SK-N-SH treated with all-trans-retinoic acid at 6 μM for 48 hours (cell line): ENCODE data around the gene TBC1D9.

Experiments used
- ATAC-seq: fragments of 200-7000 bp; cut with Tn5 transposase; 3 replicates; pipeline ENCODE4 v1.9.1; 2020; ENCODE audit warnings: mild to moderate bottlenecking, moderate library complexity
- BACH2 ChIP-seq: fragments of 250-450 bp; sonication (Bioruptor Pico); IDR thresholded peaks from 2 replicates; pipeline ENCODE4 v1.9.0; 2021; ENCODE audit warnings: mild to moderate bottlenecking, borderline replicate concordance
- CSDC2 ChIP-seq: fragments of 250-450 bp; sonication (Bioruptor Pico); IDR thresholded peaks from 2 replicates; pipeline ENCODE4 v1.5.0; 2020; ENCODE audit warnings: mild to moderate bottlenecking, moderate library complexity
- ESRRG ChIP-seq: fragments of 250-450 bp; sonication (Bioruptor Pico); IDR thresholded peaks from 2 replicates; pipeline ENCODE4 v1.6.1; 2021; ENCODE audit warnings: mild to moderate bottlenecking
- ISL1 ChIP-seq: fragments of 250-450 bp; sonication (Bioruptor Pico); IDR thresholded peaks from 2 replicates; pipeline ENCODE4 v2.1.2; 2022; ENCODE audit warnings: mild to moderate bottlenecking, moderate library complexity
- OSR1 ChIP-seq: fragments of 250-450 bp; sonication (Bioruptor Pico); IDR thresholded peaks from 2 replicates; pipeline ENCODE4 v1.8.0; 2022; ENCODE audit warnings: moderate library complexity, mild to moderate bottlenecking, inconsistent platforms
- PPARA ChIP-seq: fragments of 250-450 bp; sonication (Bioruptor Pico); IDR thresholded peaks from 2 replicates; pipeline ENCODE4 v1.5.0; 2020; ENCODE audit warnings: mild to moderate bottlenecking, borderline replicate concordance
- SNAI2 ChIP-seq: fragments of 250-450 bp; sonication (Bioruptor Pico); IDR thresholded peaks from 2 replicates; pipeline ENCODE4 v1.5.0; 2020; ENCODE audit warnings: mild to moderate bottlenecking, moderate library complexity
- TCF4 ChIP-seq: fragments of 250-450 bp; sonication (Bioruptor Pico); IDR thresholded peaks from 2 replicates; pipeline ENCODE4 v1.8.0; 2021; ENCODE audit warnings: mild to moderate bottlenecking, moderate library complexity, borderline replicate concordance
- TOX ChIP-seq: fragments of 250-450 bp; sonication (Bioruptor Pico); IDR thresholded peaks from 2 replicates; pipeline ENCODE4 v1.8.0; 2021; ENCODE audit warnings: mild to moderate bottlenecking, moderate library complexity, borderline replicate concordance
- ZNF565 ChIP-seq: fragments of 450-650 bp; formaldehyde crosslinking; conservative IDR thresholded peaks from 2 replicates; pipeline ENCODE4 v1.5.0; 2020; ENCODE audit warnings: low read depth, mild to moderate bottlenecking, moderate library complexity
- ZNF70 ChIP-seq: fragments of 450-650 bp; formaldehyde crosslinking; IDR thresholded peaks from 2 replicates; pipeline ENCODE4 v1.5.0; 2020; ENCODE audit warnings: mild to moderate bottlenecking, moderate library complexity
- TF ChIP-seq, protein P1 (sequence below): fragments of 250-450 bp; sonication (Bioruptor Pico); IDR thresholded peaks from 2 replicates; pipeline ENCODE4 v1.8.0; 2020; ENCODE audit warnings: mild to moderate bottlenecking, moderate library complexity, borderline replicate concordance
- TF ChIP-seq, protein P2 (sequence below): fragments of 250-450 bp; sonication (Bioruptor Pico); IDR thresholded peaks from 2 replicates; pipeline ENCODE4 v1.5.1; 2021; ENCODE audit warnings: mild to moderate bottlenecking, moderate library complexity
- TF ChIP-seq, protein P3 (sequence below): fragments of 250-450 bp; sonication (Bioruptor Pico); IDR thresholded peaks from 2 replicates; pipeline ENCODE4 v1.8.0; 2021; ENCODE audit warnings: low read depth, mild to moderate bottlenecking, moderate library complexity, borderline replicate concordance
- TF ChIP-seq, protein P4 (sequence below): fragments of 250-450 bp; sonication (Bioruptor Pico); IDR thresholded peaks from 2 replicates; pipeline ENCODE4 v1.5.0; 2020; ENCODE audit warnings: mild to moderate bottlenecking, moderate library complexity

TBC1D9 gene

DNA sequence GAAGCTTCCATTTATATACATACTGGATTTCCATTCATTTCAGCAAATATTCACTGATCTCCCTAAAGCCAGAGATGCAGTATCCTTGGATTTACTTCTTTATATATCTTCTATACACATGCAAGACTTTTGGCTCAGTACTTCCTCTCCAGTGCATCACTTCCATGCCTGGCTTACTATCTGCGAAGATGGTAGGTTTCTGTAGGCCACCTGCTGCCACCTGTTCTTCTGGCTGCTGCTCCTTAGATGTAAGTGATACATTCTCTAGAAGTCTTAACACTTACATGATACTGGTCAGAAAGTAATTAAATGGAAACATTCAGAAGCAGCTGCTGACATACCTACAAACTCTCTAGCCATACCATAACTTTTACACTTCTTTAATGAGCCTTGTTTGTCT, 48.9 kb downstream of the TBC1D9 start (continued):
- TF ChIP-seq, protein P1, sequence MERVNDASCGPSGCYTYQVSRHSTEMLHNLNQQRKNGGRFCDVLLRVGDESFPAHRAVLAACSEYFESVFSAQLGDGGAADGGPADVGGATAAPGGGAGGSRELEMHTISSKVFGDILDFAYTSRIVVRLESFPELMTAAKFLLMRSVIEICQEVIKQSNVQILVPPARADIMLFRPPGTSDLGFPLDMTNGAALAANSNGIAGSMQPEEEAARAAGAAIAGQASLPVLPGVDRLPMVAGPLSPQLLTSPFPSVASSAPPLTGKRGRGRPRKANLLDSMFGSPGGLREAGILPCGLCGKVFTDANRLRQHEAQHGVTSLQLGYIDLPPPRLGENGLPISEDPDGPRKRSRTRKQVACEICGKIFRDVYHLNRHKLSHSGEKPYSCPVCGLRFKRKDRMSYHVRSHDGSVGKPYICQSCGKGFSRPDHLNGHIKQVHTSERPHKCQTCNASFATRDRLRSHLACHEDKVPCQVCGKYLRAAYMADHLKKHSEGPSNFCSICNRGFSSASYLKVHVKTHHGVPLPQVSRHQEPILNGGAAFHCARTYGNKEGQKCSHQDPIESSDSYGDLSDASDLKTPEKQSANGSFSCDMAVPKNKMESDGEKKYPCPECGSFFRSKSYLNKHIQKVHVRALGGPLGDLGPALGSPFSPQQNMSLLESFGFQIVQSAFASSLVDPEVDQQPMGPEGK, result no peak
- TF ChIP-seq ZNF70 (CRISPR knock-in tag), result no peak
- TF ChIP-seq TCF4 (CRISPR knock-in tag), result no peak
- TF ChIP-seq, protein P2, sequence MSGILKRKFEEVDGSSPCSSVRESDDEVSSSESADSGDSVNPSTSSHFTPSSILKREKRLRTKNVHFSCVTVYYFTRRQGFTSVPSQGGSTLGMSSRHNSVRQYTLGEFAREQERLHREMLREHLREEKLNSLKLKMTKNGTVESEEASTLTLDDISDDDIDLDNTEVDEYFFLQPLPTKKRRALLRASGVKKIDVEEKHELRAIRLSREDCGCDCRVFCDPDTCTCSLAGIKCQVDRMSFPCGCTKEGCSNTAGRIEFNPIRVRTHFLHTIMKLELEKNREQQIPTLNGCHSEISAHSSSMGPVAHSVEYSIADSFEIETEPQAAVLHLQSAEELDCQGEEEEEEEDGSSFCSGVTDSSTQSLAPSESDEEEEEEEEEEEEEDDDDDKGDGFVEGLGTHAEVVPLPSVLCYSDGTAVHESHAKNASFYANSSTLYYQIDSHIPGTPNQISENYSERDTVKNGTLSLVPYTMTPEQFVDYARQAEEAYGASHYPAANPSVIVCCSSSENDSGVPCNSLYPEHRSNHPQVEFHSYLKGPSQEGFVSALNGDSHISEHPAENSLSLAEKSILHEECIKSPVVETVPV (CRISPR knock-in tag), result no peak
- TF ChIP-seq TOX (CRISPR knock-in tag), result no peak
- no peak for TF ChIP-seq SNAI2
- TF ChIP-seq, all 23 proteins: peak for 0

DNA sequence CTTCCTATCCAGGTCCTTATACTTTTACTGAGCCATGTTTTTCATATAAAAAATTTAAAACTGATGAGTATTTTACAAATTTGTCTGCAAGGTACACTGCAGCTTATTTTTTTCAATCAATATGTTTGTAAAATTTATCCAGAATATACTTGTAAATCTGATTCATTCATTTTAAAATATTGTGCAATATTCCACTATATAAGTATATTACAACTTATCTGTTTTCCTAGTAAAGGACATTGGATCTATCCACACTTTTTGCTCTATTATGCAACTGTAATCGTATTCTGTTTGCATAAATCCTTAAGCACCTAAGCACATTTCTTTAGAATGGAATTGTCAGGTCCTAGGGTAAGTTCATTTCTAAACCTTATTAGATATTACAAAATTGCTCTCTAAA, 49.5 kb downstream of the TBC1D9 start:
- ATAC-seq, result no peak
- TF ChIP-seq, protein P3, sequence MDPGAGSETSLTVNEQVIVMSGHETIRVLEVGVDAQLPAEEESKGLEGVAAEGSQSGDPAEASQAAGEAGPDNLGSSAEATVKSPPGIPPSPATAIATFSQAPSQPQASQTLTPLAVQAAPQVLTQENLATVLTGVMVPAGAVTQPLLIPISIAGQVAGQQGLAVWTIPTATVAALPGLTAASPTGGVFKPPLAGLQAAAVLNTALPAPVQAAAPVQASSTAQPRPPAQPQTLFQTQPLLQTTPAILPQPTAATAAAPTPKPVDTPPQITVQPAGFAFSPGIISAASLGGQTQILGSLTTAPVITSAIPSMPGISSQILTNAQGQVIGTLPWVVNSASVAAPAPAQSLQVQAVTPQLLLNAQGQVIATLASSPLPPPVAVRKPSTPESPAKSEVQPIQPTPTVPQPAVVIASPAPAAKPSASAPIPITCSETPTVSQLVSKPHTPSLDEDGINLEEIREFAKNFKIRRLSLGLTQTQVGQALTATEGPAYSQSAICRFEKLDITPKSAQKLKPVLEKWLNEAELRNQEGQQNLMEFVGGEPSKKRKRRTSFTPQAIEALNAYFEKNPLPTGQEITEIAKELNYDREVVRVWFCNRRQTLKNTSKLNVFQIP (CRISPR knock-in tag), result no peak
- no peak for TF ChIP-seq OSR1
- TF ChIP-seq, protein P1, result no peak
- no peak for TF ChIP-seq ZNF70 (CRISPR knock-in tag)
- TF ChIP-seq CSDC2, result no peak
- TF ChIP-seq, all 23 proteins: peak for 0

DNA sequence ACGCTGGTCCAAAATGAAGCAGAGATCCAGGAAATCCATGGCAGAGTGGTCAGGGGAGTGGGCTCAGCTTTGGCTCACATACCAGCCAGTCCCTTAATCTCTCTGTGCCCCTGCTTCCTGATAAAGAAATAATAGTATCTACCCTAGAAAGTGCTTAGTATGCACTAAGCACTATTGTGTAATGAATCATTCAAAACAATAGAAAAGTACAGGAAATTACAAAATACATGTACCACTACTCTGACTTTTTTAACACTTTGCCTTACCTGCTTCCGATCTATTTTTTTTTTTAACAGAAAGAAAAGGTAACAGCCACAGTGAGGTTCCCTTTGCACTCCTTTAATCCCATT, 49.9 kb downstream of the TBC1D9 start:
- no peak for TF ChIP-seq SNAI2
- no peak for TF ChIP-seq ESRRG
- TF ChIP-seq, protein P3 (CRISPR knock-in tag), result no peak
- no peak for TF ChIP-seq ISL1 (CRISPR knock-in tag)
- no peak for TF ChIP-seq ZNF70 (CRISPR knock-in tag)
- no peak for ATAC-seq

DNA sequence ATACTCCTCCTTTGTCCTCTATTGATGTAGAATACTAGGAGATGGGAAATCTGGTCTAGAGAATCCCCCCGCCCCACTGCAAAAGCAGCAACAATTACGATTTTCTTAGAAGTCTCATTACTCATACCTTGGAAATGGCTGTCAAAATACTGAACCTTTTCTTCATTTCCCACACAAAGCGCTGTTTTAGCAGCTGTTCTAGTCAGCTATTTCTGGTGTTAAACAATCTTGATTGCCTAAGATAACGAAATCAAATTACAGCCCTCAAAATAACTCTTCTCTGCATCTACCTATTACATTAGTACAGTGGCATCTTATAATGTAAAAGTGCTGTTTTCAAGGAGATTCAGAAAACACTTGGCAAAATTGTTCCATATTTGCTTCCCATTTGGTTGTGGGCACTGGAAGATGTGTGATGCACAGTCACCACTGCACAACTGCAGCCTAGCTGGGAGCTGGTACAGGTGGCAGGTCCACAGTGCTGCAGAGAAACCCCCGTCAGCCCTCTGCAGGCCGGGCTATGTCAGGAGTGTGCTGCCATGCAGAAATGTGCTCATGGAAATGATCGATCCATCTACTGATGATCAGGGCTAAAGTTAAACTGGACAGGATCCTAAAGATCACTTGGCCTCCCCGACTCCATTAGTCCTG, 50.4 kb downstream of the TBC1D9 start:
- no peak for ATAC-seq
- TF ChIP-seq, protein P1, result no peak
- TF ChIP-seq BACH2 (CRISPR knock-in tag) (no peak), TOX (CRISPR knock-in tag) (no peak), ZNF565 (CRISPR knock-in tag) (no peak), PPARA (CRISPR knock-in tag) (no peak)
- TF ChIP-seq, protein P4, sequence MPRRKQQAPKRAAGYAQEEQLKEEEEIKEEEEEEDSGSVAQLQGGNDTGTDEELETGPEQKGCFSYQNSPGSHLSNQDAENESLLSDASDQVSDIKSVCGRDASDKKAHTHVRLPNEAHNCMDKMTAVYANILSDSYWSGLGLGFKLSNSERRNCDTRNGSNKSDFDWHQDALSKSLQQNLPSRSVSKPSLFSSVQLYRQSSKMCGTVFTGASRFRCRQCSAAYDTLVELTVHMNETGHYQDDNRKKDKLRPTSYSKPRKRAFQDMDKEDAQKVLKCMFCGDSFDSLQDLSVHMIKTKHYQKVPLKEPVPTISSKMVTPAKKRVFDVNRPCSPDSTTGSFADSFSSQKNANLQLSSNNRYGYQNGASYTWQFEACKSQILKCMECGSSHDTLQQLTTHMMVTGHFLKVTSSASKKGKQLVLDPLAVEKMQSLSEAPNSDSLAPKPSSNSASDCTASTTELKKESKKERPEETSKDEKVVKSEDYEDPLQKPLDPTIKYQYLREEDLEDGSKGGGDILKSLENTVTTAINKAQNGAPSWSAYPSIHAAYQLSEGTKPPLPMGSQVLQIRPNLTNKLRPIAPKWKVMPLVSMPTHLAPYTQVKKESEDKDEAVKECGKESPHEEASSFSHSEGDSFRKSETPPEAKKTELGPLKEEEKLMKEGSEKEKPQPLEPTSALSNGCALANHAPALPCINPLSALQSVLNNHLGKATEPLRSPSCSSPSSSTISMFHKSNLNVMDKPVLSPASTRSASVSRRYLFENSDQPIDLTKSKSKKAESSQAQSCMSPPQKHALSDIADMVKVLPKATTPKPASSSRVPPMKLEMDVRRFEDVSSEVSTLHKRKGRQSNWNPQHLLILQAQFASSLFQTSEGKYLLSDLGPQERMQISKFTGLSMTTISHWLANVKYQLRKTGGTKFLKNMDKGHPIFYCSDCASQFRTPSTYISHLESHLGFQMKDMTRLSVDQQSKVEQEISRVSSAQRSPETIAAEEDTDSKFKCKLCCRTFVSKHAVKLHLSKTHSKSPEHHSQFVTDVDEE (CRISPR knock-in tag), result no peak
